HG02798 (cell line): ENCODE data around the gene ZFHX3.
"Not testable (repeated sequence)": the region's sequence is repeated elsewhere in the genome, so short reads cannot be mapped to it uniquely, and the experiment has no call there.

Source experiments
- ATAC-seq: cut with Tn5 transposase; IDR thresholded peaks from one replicate; pipeline ENCODE4 v1.9.1; 2021; ENCODE audit warnings: mild to moderate bottlenecking; ENCODE audit not compliant: unreplicated experiment, poor library complexity

Gene ZFHX3

GRCh38 chr16:73025151-73025855 is 22.6 kb downstream of the ZFHX3 start:
- ATAC-seq, result no peak

GRCh38 chr16:73024571-73025105 is 23.3 kb downstream of the ZFHX3 start:
- no peak for ATAC-seq

- no peak for ATAC-seq
These were observed 24.0 kb downstream of the ZFHX3 start for GRCh38 chr16:73023752-73024570.

GRCh38 chr16:73023320-73023719 is 24.6 kb downstream of the ZFHX3 start:
- no peak for ATAC-seq

GRCh38 chr16:73022534-73022933 is 25.4 kb downstream of the ZFHX3 start:
- ATAC-seq, result no peak

GRCh38 chr16:73021866-73022495 is 25.9 kb downstream of the ZFHX3 start:
- no peak for ATAC-seq

GRCh38 chr16:73020409-73020884 is 27.5 kb downstream of the ZFHX3 start:
- no peak for ATAC-seq

GRCh38 chr16:73019457-73020362 is 28.2 kb downstream of the ZFHX3 start:
- no peak for ATAC-seq

- ATAC-seq, result no peak
These were observed 29.0 kb downstream of the ZFHX3 start for GRCh38 chr16:73018821-73019456.

GRCh38 chr16:73017321-73017720 is 30.6 kb downstream of the ZFHX3 start:
- ATAC-seq, result no peak

GRCh38 chr16:73016488-73016830 is 31.5 kb downstream of the ZFHX3 start:
- peak; percentile 42 for ATAC-seq

- ATAC-seq, result peak; percentile 81
These were observed 32.1 kb downstream of the ZFHX3 start for GRCh38 chr16:73015612-73016487.

GRCh38 chr16:73014768-73015167 is 33.2 kb downstream of the ZFHX3 start:
- no peak for ATAC-seq

- no peak for ATAC-seq
These were observed 34.0 kb downstream of the ZFHX3 start for GRCh38 chr16:73013974-73014373.

- no peak for ATAC-seq
These were observed 35.6 kb downstream of the ZFHX3 start for GRCh38 chr16:73012341-73012740.

GRCh38 chr16:73011926-73012325 is 36.0 kb downstream of the ZFHX3 start:
- ATAC-seq, result no peak

- no peak for ATAC-seq
These were observed 37.7 kb downstream of the ZFHX3 start for GRCh38 chr16:73010150-73010676.

- not testable (repeated sequence) for ATAC-seq
These were observed 38.2 kb downstream of the ZFHX3 start for GRCh38 chr16:73009710-73010109.
